ENCODE results near the gene MSI2. TPM values are rescaled to one million over a fixed set of nuclear protein-coding genes. Genes with fewer than 3 reads are reported as not detected.

MSI2 gene
- total RNA-seq, 2 donors from 2014 or later, result 53.1 to 74.0 TPM

- DNase-seq (ENCODE audit: low spot score), result no peak
- no peak for TF ChIP-seq POLR2A (IDR thresholded peaks at IDR 0.05)
- no peak for TF ChIP-seq POLR2AphosphoS5 (IDR thresholded peaks at IDR 0.05)
- TF ChIP-seq, protein P1, sequence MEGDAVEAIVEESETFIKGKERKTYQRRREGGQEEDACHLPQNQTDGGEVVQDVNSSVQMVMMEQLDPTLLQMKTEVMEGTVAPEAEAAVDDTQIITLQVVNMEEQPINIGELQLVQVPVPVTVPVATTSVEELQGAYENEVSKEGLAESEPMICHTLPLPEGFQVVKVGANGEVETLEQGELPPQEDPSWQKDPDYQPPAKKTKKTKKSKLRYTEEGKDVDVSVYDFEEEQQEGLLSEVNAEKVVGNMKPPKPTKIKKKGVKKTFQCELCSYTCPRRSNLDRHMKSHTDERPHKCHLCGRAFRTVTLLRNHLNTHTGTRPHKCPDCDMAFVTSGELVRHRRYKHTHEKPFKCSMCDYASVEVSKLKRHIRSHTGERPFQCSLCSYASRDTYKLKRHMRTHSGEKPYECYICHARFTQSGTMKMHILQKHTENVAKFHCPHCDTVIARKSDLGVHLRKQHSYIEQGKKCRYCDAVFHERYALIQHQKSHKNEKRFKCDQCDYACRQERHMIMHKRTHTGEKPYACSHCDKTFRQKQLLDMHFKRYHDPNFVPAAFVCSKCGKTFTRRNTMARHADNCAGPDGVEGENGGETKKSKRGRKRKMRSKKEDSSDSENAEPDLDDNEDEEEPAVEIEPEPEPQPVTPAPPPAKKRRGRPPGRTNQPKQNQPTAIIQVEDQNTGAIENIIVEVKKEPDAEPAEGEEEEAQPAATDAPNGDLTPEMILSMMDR (IDR thresholded peaks at IDR 0.05), result no peak
- intact Hi-C loops (cut with DNase I), result no loop called here
- WGBS, result 78% methylated on average over 7 of the region's 7 CpGs
- Histone ChIP-seq H3K4me1 (replicated peaks) (peaks cover 2% of the 10 kb centered on the region), H3K27me3 (replicated peaks; ENCODE audit: insufficient read depth) (no peaks in the 10 kb centered on the region), H3K36me3 (no peaks in the 10 kb centered on the region), H3K27ac (no peak overlapping the region), H3K9me3 (no peaks in the 10 kb centered on the region), H3K4me3 (no peak overlapping the region)
Observed at GRCh38 chr17:57544834-57545463, 288.6 kb downstream of the MSI2 start.

GRCh38 chr17:57545731-57546342 lies 289.5 kb downstream of the MSI2 start:
- WGBS, result 87% methylated on average over 19 of the region's 19 CpGs
- intact Hi-C loops (cut with DNase I), result no loop called here
- H3K9me3 ChIP-seq, result no peaks in the 10 kb centered on the region
- H3K4me3 ChIP-seq, result no peak overlapping the region
- no peaks in the 10 kb centered on the region for H3K36me3 ChIP-seq
- no peak for DNase-seq (ENCODE audit: low spot score)
- TF ChIP-seq, protein P1 (IDR thresholded peaks at IDR 0.05), result no peak
- TF ChIP-seq POLR2A (IDR thresholded peaks at IDR 0.05), result no peak
- TF ChIP-seq POLR2AphosphoS5 (IDR thresholded peaks at IDR 0.05), result no peak
- H3K27me3 ChIP-seq (replicated peaks; ENCODE audit: insufficient read depth), result no peaks in the 10 kb centered on the region
- no peak overlapping the region for H3K27ac ChIP-seq
- H3K4me1 ChIP-seq (replicated peaks), result peaks cover 4% of the 10 kb centered on the region

GRCh38 chr17:57548421-57549410 lies 292.4 kb downstream of the MSI2 start:
- no peak for TF ChIP-seq POLR2AphosphoS5 (IDR thresholded peaks at IDR 0.05)
- TF ChIP-seq, protein P1 (IDR thresholded peaks at IDR 0.05), result no peak
- TF ChIP-seq POLR2A (IDR thresholded peaks at IDR 0.05), result no peak
- H3K27ac ChIP-seq, result no peak overlapping the region
- no peaks in the 10 kb centered on the region for H3K36me3 ChIP-seq
- peaks cover 4% of the 10 kb centered on the region for H3K4me1 ChIP-seq (replicated peaks)
- DNase-seq (ENCODE audit: low spot score), result no peak
- H3K27me3 ChIP-seq (replicated peaks; ENCODE audit: insufficient read depth), result no peaks in the 10 kb centered on the region
- H3K4me3 ChIP-seq, result no peak overlapping the region
- no peaks in the 10 kb centered on the region for H3K9me3 ChIP-seq
- intact Hi-C loops (cut with DNase I), result no loop called here
- 75% methylated on average over 19 of the region's 19 CpGs for WGBS

DNA sequence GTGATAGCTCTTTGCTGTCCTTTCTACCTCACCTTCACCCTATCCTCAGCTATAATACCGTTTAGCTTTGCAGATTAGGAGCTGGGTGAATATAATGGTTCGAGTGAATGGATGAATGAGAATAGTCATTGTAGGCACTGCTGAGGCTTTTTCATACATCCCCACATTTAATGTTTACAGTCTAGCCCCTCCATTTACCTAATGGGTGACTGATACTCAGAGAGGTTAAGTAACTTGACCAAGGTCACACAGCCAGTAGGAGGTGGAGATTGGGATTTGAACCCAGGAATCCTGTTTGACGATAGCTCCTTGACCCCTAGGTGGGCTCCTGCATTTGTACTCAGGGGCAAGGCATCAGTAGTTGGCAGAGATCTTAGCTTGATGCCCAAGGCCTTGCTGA lies 293.1 kb downstream of the MSI2 start:
- Histone ChIP-seq H3K4me1 (replicated peaks) (peaks cover 4% of the 10 kb centered on the region), H3K27ac (no peak overlapping the region), H3K9me3 (no peaks in the 10 kb centered on the region), H3K4me3 (no peak overlapping the region), H3K27me3 (replicated peaks; ENCODE audit: insufficient read depth) (no peaks in the 10 kb centered on the region), H3K36me3 (no peaks in the 10 kb centered on the region)
- intact Hi-C loops (cut with DNase I), result no loop called here
- no peak for DNase-seq (ENCODE audit: low spot score)
- 88% methylated on average over 3 of the region's 3 CpGs for WGBS
- TF ChIP-seq, protein P1 (IDR thresholded peaks at IDR 0.05), result no peak
- no peak for TF ChIP-seq POLR2A (IDR thresholded peaks at IDR 0.05)
- no peak for TF ChIP-seq POLR2AphosphoS5 (IDR thresholded peaks at IDR 0.05)
